Stimulated activated CD8-positive, alpha-beta memory T cell treated with anti-CD3 and anti-CD28 coated beads, Interleukin-4, amount 100 ng/mL, for 24 hours (primary cell): Measurements from ENCODE around the gene HYAL1.

Experiments
- DNase-seq: peaks from one replicate; pipeline ENCODE4 v3.0.0-alpha.2; 2020; ENCODE audit warnings: low read depth

The HYAL1 gene

GRCh38 chr3:50334339-50335075, 31.1 kb upstream of the HYAL1 start:
- no peak for DNase-seq

- no peak for DNase-seq
Measured at GRCh38 chr3:50333744-50334328, 30.5 kb upstream of the HYAL1 start.

- DNase-seq, result no peak
Measured at GRCh38 chr3:50331364-50331907, 28.1 kb upstream of the HYAL1 start.

- DNase-seq, result no peak
Measured at GRCh38 chr3:50330330-50330729, 27.0 kb upstream of the HYAL1 start.

GRCh38 chr3:50327943-50328691, 24.7 kb upstream of the HYAL1 start, which contains the start of gene TUSC2:
Gene TUSC2 (minus strand): TSS chr3:50328223. CDS start chr3:50328099, 124 bp downstream.
- peak; percentile 88 for DNase-seq

GRCh38 chr3:50327129-50327528, 23.8 kb upstream of the HYAL1 start:
- DNase-seq, result no peak

- no peak for DNase-seq
Measured at GRCh38 chr3:50326182-50326541, 22.8 kb upstream of the HYAL1 start.

GRCh38 chr3:50325497-50326181, 22.3 kb upstream of the HYAL1 start:
- DNase-seq, result no peak

GRCh38 chr3:50325113-50325480, 21.7 kb upstream of the HYAL1 start:
- no peak for DNase-seq

GRCh38 chr3:50324351-50325112, 21.2 kb upstream of the HYAL1 start:
- DNase-seq, result peak; percentile 44

GRCh38 chr3:50323614-50324199, 20.3 kb upstream of the HYAL1 start:
- DNase-seq, result no peak

- no peak for DNase-seq
Measured at GRCh38 chr3:50323092-50323600, 19.8 kb upstream of the HYAL1 start.

GRCh38 chr3:50322386-50323091, 19.2 kb upstream of the HYAL1 start, which contains the start of gene HYAL2:
Gene HYAL2 (minus strand): TSS chr3:50322745. CDS start chr3:50320489, 2,256 bp downstream.
- no peak for DNase-seq

GRCh38 chr3:50322115-50322385, 18.7 kb upstream of the HYAL1 start:
- no peak for DNase-seq

GRCh38 chr3:50321336-50322114, 18.2 kb upstream of the HYAL1 start:
- DNase-seq, result peak; percentile 75

- DNase-seq, result peak; percentile 47
Measured at GRCh38 chr3:50320853-50321335, 17.5 kb upstream of the HYAL1 start.

GRCh38 chr3:50319894-50320625, 16.7 kb upstream of the HYAL1 start:
- no peak for DNase-seq

- DNase-seq, result no peak
Measured at GRCh38 chr3:50319181-50319893, 16.0 kb upstream of the HYAL1 start.
